ENCODE results near the gene MORN5.

The MORN5 gene

GRCh38 chr9:122125158-122125508 lies 34.6 kb upstream of the MORN5 start:
- peak; percentile 68 for DNase-seq (ENCODE audit: low read depth)

- no peak for DNase-seq (ENCODE audit: low read depth)
Observed at GRCh38 chr9:122125509-122126330, 34.0 kb upstream of the MORN5 start.

- no peak for DNase-seq (ENCODE audit: low read depth)
Observed at GRCh38 chr9:122126331-122127261, 33.1 kb upstream of the MORN5 start.

GRCh38 chr9:122127396-122127798 lies 32.3 kb upstream of the MORN5 start:
- DNase-seq (ENCODE audit: low read depth), result no peak

- DNase-seq (ENCODE audit: low read depth), result no peak
Observed at GRCh38 chr9:122128007-122128968, 31.4 kb upstream of the MORN5 start.

GRCh38 chr9:122128969-122129343 lies 30.8 kb upstream of the MORN5 start:
- no peak for DNase-seq (ENCODE audit: low read depth)

GRCh38 chr9:122129969-122130368 lies 29.7 kb upstream of the MORN5 start:
- no peak for DNase-seq (ENCODE audit: low read depth)

- DNase-seq (ENCODE audit: low read depth), result no peak
Observed at GRCh38 chr9:122130837-122131236, 28.9 kb upstream of the MORN5 start.

- no peak for DNase-seq (ENCODE audit: low read depth)
Observed at GRCh38 chr9:122131401-122132001, 28.2 kb upstream of the MORN5 start.

GRCh38 chr9:122132539-122132938 lies 27.2 kb upstream of the MORN5 start:
- no peak for DNase-seq (ENCODE audit: low read depth)

GRCh38 chr9:122133263-122133983 lies 26.3 kb upstream of the MORN5 start:
- no peak for DNase-seq (ENCODE audit: low read depth)

- DNase-seq (ENCODE audit: low read depth), result no peak
Observed at GRCh38 chr9:122133984-122134535, 25.6 kb upstream of the MORN5 start.

GRCh38 chr9:122134822-122135528 lies 24.7 kb upstream of the MORN5 start:
- no peak for DNase-seq (ENCODE audit: low read depth)

GRCh38 chr9:122135529-122135859 lies 24.2 kb upstream of the MORN5 start:
- DNase-seq (ENCODE audit: low read depth), result no peak

GRCh38 chr9:122138560-122139268 lies 21.0 kb upstream of the MORN5 start:
- no peak for DNase-seq (ENCODE audit: low read depth)

GRCh38 chr9:122140368-122141193 lies 19.1 kb upstream of the MORN5 start:
- no peak for DNase-seq (ENCODE audit: low read depth)

GRCh38 chr9:122141671-122142070 lies 18.0 kb upstream of the MORN5 start:
- DNase-seq (ENCODE audit: low read depth), result no peak

GRCh38 chr9:122143296-122143695 lies 16.4 kb upstream of the MORN5 start:
- no peak for DNase-seq (ENCODE audit: low read depth)
